Left kidney (tissue), 2 donors: ENCODE results near the gene PGAP6. TPM values are rescaled to one million over a fixed set of nuclear protein-coding genes. Genes with fewer than 3 reads are reported as not detected.
"Not testable (repeated sequence)": the region's sequence is repeated elsewhere in the genome, so short reads cannot be mapped to it uniquely, and the experiment has no call there.

Experiments used
- DNase-seq: peaks from one replicate; pipeline ENCODE4 v3.0.0-alpha.2; 2013
- polyA plus RNA-seq: library from polyadenylated mRNA; unstranded; fragments of 120-200 nt; gene quantifications from one replicate; pipeline ENCODE4 v1.2.1, GENCODE V29; 2013; ENCODE audit not compliant: insufficient read length

Gene PGAP6
- polyA plus RNA-seq, 1 donor = 56.1 TPM

GRCh38 chr16:401468-402348, 19.9 kb upstream of the PGAP6 start, which contains the start of gene DECR2:
Gene DECR2 (plus strand): TSS chr16:401885. CDS start chr16:401964, 79 bp downstream.
- DNase-seq = peak; percentile 91

DNA sequence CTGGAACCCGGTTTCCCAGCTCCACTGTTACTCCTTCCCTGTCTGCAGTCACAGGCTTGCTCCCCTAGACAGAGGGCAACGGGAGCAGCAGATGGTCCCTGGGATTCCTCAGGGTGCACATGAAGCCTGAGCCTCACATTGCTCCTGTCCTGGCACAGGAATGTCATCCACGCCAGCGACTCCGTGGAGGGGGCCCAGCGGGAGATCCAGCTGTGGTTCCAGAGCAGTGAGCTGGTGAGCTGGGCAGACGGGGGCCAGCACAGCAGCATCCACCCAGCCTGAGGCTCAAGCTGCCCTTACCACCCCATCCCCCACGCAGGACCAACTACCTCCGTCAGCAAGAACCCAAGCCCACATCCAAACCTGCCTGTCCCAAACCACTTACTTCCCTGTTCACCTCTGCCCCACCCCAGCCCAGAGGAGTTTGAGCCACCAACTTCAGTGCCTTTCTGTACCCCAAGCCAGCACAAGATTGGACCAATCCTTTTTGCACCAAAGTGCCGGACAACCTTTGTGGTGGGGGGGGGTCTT, 18.3 kb upstream of the PGAP6 start:
- no peak for DNase-seq

GRCh38 chr16:399340-400019, 17.7 kb upstream of the PGAP6 start:
- no peak for DNase-seq

DNA sequence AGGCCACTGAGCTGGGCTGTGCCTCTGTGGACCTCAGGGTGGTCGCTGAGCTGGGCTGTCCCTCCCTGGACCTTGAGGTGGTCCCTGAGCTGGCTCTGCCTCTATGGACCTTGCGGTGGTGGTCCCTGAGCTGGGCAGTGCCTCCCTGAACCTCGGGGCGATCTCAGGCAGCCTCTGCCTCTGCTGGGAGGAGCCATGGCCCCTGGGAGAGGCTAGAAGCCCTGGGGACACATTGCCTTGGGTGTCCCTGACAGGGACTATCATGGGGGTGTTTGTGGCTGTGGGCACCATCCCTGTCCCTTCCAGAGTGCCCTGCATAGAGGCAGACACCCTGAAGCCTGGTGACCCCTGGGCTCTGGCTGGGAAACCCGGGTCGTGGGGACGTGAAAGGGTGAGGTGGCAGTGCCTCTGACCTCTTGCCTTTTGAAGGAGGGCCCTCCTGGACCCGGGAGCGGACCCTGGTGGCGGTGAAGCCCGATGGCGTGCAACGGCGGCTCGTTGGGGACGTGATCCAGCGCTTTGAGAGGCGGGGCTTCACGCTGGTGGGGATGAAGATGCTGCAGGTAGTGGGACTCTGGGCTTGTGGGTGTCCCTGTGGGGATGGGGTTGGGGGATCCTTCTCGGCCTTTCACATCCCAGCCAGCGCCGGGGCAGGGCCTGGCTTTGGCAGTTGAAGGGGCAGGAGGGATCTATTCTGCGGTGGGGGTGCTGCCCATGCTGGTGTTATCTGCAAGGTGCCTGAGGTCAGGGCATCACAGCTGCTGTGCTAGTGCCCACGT, 17.0 kb upstream of the PGAP6 start:
- DNase-seq = no peak

GRCh38 chr16:397736-398332, 16.1 kb upstream of the PGAP6 start:
- DNase-seq = no peak

DNA sequence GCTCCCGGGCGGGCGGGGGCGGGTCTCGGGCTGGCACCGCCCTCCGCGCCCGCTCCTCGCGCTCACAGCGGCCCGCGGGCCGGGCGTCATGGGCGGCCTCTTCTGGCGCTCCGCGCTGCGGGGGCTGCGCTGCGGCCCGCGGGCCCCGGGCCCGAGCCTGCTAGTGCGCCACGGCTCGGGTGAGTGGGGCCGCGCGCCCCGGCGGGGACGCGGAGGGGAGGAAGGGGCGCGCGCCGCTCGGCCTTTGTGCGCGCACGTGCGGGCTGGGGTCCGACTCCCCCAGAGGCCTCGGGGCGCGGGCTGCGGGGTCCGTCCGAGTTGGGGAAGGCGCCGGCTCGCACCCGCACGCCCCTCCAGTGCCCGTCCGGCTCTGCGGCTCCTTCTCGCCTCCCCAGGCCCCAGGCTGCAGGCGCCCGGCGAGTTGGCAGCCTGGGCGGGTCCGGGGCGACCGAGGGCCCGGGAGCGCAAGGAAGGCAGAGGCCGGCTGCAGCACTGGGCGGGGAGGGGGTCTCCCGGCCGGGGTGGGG, 15.4 kb upstream of the PGAP6 start, which contains the start of gene NME4:
TSS of gene NME4 (plus strand) at position 65 of the 527 bp plus-strand sequence. CDS start at position 89, 24 bp downstream.
- DNase-seq = no peak

DNA sequence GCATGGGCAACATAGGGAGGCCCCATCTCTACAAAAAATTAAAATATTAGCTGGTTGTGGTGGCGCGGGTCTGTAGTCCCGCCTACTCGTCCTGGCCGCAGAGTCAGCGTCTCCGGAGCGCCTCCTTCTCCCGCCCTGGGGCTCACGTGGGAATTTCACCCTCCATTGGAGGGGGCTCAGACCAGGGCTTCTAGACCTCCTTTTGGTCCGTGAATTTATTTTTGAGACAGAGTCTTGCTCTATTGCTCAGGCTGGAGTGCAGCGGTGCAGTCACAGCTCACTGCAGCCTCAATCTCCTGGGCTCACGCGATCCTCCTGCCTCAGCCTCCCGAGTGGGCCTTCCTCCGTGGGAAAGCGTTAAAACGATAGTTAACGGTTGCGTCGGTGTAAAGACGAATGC, 14.8 kb upstream of the PGAP6 start:
- no peak for DNase-seq

GRCh38 chr16:396199-396598, 14.4 kb upstream of the PGAP6 start:
- no peak for DNase-seq

GRCh38 chr16:392450-393030, 10.8 kb upstream of the PGAP6 start:
- no peak for DNase-seq

GRCh38 chr16:391885-392335, 10.1 kb upstream of the PGAP6 start:
- no peak for DNase-seq

GRCh38 chr16:389352-389751, 7.6 kb upstream of the PGAP6 start:
- no peak for DNase-seq

- not testable (repeated sequence) for DNase-seq
These were observed 6.2 kb upstream of the PGAP6 start for GRCh38 chr16:387761-388666.

DNA sequence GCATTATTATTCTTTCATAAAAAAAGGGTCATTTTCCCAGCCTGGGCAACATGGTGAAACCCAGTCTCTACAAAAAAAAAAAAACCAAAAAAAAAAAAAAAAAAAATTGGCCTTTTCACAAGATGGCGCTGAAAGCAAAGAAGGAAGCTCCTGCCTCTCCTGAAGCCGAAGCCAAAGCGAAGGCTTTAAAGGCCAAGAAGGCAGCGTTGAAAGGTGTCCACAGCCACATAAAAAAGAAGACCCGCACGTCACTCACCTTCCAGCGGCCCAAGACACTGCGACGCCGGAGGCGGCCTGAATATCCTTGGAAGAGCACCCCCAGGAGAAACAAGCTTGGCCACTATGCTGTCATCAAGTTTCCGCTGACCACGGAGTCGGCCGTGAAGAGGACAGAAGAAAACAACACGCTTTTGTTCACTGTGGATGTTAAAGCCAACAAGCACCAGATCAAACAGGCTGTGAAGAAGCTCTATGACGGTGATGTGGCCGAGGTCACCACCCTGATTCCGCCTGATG, 4.9 kb upstream of the PGAP6 start:
- no peak for DNase-seq

DNA sequence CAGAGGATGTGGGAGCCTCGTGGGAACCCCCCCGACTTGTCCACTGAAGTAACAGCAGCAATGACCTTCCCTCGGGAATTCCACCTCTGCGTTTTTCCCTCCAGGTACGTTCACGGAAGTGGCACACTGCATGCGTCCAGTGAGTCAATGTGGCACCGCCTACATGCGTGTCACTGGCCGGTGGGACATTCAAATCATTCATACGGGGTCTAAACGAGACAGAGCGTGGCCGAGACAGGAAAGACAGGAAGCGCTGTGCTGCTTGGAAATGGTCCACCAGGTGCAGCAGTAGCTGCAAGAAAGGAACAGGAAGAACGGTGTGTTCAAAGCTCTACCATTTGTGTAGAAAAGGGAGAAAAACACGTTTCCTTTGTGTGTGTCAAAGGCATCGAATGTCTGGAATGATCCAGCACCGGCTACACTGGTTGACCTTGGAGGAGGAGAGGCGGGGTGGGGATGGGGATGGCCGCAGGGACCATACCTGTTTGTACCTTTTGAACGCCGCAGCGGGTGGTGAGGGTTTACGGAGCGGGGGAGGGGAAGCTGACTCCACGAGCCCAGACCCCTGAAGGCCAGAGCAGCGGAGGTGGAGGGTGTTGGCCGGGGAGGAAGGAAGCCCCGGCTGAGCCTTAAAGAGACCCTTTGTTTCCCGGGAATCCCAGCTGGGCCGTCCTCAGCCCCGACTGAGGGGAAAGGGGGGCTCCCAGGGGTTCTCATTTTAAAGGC, 1.7 kb upstream of the PGAP6 start:
- DNase-seq = no peak

DNA sequence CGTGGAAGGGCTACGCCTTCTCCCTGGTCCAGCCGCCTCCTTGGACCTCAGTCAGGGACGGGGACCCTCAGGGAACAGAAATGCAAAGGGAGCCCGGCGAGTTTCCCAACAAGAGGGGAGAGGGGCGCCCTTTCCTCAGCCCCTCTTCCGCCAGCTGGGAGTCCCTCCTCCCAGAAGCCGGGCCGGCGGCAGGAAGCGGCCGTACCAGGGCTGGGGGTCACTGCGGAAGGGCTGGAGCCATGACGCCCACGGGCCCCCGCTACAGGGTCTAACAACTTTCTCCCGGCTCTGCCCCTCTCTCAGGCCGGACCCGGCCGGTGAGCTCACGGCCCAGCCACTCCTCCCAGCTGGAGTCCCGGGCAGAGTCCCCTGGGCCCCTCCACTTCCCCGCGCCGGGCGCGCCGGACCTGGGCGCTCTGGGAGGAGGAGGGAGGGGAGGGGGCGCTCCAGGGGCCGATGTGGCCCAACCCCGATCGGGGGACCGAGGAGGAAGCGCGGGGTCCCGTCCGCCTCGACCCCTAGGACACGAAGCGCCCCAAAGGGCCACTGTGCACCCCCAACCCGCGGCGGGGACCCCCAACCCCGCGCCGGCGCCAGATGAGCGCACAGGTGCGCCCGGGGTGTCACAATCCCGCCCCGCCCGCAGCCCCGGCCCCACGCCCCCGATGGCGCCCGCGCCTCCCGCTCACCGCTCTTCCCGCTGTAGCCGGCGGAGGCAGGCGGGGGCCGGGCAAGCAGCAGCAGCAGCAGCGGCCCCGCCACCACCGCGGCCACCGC, 578 bp downstream of the PGAP6 start:
- no peak for DNase-seq

DNA sequence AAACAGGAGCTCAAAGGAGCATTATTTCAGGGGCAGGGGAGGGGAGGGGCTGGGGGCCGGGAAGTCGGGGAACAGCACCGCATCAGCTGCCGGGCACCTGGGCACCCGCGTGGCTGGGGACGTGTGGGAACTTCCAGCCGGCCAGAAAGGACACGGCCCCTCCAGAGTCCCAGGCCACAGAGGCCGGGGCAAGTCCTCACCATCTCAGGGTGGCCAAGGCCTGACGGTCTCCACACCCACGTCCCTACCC, 1.1 kb downstream of the PGAP6 start:
- no peak for DNase-seq

DNA sequence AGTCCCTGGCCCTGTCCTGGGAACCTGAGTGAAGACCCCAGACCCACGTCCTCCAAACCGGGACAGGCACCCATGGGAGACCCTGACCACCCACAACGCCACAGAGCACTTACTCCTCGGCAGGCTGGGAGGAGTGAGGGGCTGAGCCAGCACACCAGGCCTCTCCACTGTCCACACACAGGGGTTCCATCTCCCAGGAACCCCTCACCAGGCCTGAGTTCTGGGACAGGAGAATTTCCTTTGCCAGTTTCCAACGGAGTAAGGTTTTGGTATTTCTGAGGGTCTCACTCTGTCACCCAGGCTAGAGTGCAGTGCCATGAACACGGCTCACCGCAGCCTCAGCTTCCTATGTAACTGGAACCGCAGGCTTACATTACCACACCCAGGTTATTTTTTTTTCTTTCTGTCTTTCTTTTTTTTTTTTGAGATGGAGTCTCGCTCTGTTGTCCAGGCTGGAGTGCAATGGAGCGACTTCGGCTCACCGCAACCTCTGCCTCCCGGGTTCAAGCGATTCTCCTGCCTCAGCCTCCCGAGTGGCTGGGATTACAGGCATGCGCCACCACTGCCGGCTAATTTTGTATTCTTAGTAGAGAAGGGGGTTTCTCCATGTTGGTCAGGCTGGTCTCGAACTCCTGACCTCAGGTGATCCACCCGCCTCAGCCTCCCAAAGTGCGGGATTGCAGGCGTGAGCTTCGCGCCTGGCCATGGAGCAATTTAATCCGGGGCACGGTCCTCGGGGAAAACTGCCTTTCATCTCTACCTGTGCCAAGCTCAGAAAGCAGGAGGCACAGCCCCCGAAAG, 1.6 kb downstream of the PGAP6 start:
- DNase-seq = no peak
